Right kidney (tissue), 9 donors: ENCODE data around the gene CCDC89.

Source experiments
- DNase-seq: peaks from one replicate; pipeline ENCODE4 v3.0.0-alpha.2; 2016
- long read RNA-seq, 8 donors: transcript quantifications; one replicate each; lab custom pipeline, GENCODE V29; 2026

CCDC89 gene
- long read RNA-seq, donor 1, transcript CCDC89-201 (1 exons, 1,412 nt): major isoform, 5 of 5 reads
- long read RNA-seq, donor 1, partial matches to known transcripts: 0 of 5 reads
- long read RNA-seq, donor 1, other reads (novel, unspliced or antisense): 0 of 5 reads
- long read RNA-seq, donor 2, partial matches to known transcripts: 0 of 3 reads
- long read RNA-seq, donor 2, other reads (novel, unspliced or antisense): 0 of 3 reads
- long read RNA-seq, donor 3, partial matches to known transcripts: 0 of 3 reads
- long read RNA-seq, donor 3, other reads (novel, unspliced or antisense): 0 of 3 reads
- long read RNA-seq, donor 4, partial matches to known transcripts: 0 of 3 reads
- long read RNA-seq, donor 4, other reads (novel, unspliced or antisense): 0 of 3 reads
- long read RNA-seq, donor 5: 0 reads
- long read RNA-seq, donor 6, partial matches to known transcripts: 0 of 3 reads
- long read RNA-seq, donor 6, other reads (novel, unspliced or antisense): 0 of 3 reads
- long read RNA-seq, donor 7, transcript CCDC89-201 (1 exons, 1,412 nt): major isoform, 8 of 8 reads
- long read RNA-seq, donor 7, partial matches to known transcripts: 0 of 8 reads
- long read RNA-seq, donor 7, other reads (novel, unspliced or antisense): 0 of 8 reads
- long read RNA-seq, donor 8, transcript CCDC89-201 (1 exons, 1,412 nt): major isoform, 5 of 5 reads
- long read RNA-seq, donor 8, partial matches to known transcripts: 0 of 5 reads
- long read RNA-seq, donor 8, other reads (novel, unspliced or antisense): 0 of 5 reads

DNA sequence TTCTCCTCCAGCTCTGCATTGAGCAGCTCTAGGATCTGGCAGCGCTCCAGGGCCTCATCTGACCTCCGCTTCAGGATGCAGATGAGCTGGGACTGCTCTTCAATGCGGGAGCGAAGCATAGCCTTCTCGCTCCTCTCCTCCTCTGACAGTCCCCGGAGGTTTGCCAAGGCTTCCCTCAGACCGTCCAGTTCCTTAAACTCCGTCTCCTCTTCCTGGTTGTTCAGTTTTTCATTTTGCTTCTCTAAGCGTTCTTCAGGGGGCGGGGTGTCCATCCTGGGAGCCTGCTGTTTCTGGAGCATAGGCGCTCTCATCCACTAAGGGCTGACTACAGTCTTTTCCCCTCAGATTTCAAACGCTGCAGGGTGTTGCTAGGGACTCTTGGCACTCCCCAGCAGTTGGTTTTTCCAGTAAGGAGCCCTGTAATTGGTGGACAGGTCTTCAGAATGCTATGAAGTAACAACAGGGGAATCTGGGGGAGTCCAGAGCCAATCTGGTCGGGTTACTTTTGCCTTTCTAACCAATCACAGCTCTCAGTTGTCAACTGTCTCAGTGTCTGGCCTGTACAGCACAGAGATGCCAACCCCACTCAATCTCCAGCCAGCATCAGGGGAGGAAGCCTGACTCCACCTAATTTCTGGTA lies at the start of gene CCDC89:
TSS of gene CCDC89 (minus strand) at position 376 of the 640 bp plus-strand sequence. CDS start at position 311, 65 bp downstream.
- peak; percentile 73 for DNase-seq

DNA sequence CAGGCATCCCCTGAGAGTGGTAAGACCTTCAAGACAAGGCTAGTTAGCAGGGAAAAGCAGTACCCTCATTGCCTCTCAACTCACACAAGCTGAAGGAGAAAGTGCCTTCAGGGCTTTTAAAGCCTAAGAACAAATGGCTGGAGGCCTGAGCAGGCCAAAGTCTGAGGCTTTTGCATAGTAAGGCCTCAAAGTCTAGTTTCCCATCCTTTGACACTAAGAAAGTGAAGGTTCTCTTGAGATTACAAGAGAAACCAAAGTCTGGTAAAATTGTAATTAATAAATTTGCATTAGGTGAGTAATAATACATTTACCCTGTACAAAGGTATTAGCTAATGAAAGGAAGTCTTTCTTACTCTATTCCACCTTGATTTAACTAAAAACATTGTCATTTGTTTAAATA lies 47.0 kb upstream of the CCDC89 start:
- no peak for DNase-seq

GRCh38 chr11:85726381-85726780 lies 40.4 kb upstream of the CCDC89 start:
- no peak for DNase-seq

DNA sequence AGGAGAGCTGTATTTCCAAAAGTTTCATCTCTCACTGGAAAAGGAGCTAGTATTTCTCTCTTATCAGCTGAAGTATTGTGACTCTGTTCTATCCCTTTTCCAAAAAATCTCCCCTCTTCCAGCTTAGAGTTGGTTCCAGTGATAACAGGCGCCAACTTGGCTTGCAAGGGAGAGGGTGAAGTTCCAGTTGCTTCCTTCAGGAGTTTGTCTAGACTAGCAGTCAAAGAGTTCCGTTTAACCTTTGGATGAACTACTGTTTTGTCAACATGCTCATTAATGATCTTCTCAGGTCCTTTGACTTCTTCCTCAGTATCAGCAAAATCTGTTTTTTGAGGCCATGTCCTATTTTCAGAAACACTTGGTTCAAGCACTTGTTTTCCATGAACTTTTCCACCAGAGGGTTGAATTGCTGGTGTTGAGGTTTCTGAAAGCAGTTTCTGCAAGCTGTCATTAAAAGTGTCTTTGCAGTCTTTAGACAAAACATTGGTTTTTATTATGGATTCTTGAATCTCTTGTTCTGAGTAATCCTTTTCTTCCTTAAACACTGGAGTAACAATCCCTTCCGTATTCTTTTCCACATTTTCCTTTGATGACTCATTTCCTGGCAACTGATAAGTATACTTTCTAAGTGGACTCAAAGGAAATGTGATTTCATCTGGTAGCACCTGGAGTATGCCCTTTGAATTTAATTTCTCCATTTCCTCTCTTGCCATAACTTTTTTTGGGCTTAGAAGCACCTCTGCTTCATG lies 39.7 kb upstream of the CCDC89 start:
- DNase-seq: no peak

DNA sequence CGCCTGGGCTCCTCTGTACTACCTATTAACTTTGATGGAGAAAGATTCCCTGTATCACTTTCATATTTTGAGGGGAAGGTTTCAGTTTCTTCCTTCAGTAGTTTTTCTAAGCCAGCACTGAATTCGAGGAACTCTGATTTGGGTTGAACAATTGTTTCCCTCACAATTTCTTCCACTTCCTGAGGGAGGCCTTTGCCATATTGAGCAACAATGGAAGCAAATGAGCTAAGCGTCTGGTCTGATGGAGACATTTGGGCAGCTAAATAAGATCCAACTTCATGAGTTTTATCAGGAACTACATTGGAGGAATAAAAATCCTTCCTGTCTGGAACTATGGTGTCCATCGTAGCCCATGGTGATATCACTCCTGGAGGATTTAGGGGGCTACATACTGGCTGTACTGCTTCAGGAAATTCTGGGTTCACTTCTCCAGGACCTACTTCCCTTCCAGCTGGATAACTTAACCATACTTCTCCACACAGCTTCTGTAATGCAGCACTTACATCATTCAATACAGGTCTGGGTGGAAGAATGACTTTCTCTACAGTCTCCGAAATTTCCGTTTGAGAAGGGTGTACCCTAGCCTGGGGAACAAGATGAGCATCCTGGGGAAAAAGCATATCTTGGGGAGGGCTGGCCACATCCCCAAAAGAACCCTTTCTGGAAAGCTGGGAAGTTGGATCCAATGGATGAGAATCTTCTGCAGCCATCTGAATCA lies 38.9 kb upstream of the CCDC89 start:
- DNase-seq: no peak

DNA sequence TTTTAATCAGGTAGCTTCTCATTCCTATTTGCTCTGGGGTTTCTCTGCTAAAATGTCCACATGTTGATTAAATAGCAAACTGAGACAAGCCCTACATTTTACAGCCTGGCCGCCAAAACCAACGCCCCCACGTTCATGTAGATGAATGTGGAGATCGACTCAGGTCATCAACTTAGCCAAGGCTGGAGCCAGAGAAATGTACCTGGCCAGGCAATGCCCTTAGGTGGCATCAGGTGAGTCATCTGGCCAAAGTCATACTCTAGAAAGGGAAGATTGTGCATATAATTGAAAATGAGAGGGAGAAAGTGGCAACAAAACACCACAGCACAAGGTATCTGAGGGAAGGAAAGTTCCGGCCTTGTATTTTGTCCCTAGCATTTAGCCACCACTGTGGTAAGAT lies 37.1 kb upstream of the CCDC89 start:
- no peak for DNase-seq

GRCh38 chr11:85721191-85721590 lies 35.2 kb upstream of the CCDC89 start:
- DNase-seq: no peak

GRCh38 chr11:85718991-85719807 lies 33.2 kb upstream of the CCDC89 start:
- DNase-seq: no peak

DNA sequence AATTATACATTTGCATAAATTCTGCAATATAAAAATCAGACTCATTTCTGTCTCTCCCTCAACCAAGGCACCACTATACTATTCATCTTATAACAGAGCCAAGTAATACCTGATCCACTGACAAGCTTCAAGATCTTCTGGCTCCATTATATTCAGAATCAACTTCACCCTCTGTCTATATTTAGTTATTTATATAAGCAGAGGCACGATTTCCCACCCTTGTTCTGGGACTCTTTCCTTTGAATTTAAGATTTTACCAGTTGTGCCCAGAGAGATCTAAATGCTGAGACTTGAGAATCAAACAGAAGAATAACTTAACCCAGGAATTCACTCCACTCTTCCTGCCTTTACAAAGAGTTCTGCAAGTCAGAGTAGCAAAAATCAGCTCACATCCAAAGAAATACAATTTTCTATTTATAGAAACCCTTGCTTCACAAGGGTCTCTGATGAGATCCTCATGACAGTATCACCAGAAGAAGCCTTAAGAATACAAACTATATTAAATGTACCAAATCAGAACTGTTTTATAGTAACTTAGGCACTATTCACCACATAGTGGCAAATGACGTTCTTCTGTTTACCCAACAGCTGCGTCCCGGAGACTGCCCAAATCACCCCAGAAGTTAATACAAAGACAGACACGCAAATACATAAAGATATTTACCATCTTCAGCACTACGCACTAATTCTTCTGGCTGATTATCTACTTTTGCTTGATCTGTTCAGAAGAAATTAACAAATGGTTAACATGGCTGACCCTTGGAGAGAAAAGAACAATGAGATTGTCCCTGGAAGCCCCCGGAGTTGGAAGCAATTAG lies 32.3 kb upstream of the CCDC89 start:
- no peak for DNase-seq

DNA sequence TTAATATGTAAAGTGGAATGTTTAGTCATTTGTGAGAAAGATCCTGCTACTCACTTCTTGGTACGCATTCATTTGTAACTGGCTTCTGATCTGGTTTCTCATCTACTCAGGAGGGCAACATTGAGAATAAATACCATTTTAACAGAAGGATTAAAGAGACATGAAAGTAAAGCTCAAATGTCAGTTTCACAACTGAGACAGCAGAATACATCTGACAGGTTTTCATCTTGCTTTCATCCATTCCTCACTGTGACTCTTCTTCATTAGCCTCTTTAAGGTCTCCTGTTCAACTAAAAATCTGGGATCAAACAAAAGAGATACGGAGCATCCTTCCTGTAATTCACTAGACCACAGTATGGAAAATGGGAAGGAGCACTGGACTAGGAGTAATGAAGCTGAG lies 31.4 kb upstream of the CCDC89 start:
- no peak for DNase-seq

DNA sequence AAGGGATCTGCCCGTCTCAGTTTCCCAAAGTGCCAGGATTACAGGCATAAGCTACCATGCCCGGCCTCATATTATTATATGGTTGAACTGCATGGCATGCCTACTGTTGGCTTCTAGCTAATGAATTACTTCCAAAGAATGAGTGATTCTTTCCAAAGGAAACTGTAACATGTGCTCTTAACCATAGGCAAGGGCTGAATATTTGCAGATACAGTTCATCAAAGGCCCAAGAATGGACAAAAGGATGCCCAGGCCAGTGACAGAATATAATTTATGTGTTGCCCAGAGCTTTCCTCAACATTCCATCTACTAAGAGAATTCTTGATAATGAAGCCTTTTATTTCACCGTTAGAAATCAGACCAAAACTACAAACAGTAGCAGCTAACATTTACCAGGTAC lies 27.0 kb upstream of the CCDC89 start:
- no peak for DNase-seq

GRCh38 chr11:85710917-85711316 lies 24.9 kb upstream of the CCDC89 start:
- DNase-seq: no peak

DNA sequence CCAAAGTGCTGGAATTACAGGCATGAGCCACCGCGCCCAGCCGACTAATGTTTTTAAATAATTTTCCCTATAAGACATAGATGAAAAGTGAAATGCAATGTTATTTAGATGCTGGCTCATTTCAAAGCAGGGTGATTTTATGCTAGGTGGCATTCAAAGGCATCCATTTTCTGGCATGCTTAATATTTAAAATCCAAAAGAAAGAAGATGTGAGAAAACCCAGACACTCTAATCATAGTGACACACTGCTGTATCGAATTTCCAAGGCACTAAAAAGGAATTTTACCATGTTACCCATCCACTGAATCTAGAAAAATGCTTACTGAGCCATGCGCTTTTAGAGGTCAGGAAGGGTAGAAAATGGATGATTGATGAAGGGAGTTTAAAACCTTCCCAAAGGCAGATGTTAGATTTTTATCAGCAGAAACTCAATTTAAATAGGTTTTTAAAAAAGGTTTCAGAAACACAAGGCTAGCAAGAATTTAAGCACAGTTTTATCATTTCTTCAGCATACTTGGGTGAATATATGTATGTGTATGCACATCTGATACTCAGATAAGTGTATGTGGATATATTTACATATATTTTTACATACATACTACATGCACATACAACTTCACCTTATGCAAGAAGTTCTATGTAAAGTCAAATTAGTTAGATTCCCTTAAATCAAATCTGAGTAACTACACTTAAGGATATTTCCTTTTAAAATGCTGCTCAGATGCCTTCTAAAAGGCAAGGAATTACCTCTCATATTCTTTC lies 24.1 kb upstream of the CCDC89 start:
- DNase-seq: no peak

GRCh38 chr11:85705800-85706199 lies 19.8 kb upstream of the CCDC89 start:
- no peak for DNase-seq

- no peak for DNase-seq
Observed at GRCh38 chr11:85704967-85705366, 19.0 kb upstream of the CCDC89 start.

GRCh38 chr11:85699957-85700741 lies 14.2 kb upstream of the CCDC89 start:
- DNase-seq: no peak

DNA sequence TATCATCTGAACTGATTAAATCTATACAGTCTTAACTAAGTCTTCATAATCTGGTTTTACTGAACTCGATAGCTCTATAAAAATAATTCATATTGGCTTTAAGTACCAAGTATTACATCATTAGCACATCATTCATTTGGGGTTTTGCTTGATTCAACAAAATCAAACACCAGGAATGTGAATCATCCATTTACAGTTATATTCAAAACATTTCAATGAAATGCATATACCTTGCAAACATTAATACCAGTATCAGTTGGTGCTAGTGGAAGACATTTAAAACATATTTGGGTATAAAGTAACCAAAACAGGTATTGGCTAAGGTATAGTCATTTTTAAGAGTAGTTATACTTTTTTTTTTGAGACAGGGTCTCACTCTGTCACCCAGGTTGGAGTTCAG lies 12.2 kb upstream of the CCDC89 start:
- DNase-seq: no peak

DNA sequence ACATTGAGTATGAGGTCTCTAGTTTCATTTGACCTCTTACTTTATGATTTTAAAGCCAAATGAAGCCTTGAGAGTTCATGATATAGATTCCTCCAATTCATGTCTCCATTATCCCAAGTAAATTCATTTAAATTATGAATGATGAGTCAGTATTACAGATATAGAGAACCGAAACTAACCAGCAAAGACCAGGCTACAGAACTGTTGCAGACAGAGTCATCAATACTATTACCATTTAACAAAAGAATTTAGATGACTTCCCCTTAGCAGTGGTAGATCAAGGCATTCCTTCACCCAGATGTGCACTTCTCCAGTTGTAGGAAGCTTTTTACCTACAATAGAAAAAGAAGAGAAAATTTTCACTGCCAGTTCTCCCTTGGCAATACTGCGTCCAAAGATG lies 11.8 kb upstream of the CCDC89 start:
- no peak for DNase-seq
